Measurements from ENCODE around the gene CLDN17. TPM values are rescaled to one million over a fixed set of nuclear protein-coding genes. Genes with fewer than 3 reads are reported as not detected.

Gene CLDN17
- total RNA-seq, 2 experiments from 2014 or later, result not detected

DNA sequence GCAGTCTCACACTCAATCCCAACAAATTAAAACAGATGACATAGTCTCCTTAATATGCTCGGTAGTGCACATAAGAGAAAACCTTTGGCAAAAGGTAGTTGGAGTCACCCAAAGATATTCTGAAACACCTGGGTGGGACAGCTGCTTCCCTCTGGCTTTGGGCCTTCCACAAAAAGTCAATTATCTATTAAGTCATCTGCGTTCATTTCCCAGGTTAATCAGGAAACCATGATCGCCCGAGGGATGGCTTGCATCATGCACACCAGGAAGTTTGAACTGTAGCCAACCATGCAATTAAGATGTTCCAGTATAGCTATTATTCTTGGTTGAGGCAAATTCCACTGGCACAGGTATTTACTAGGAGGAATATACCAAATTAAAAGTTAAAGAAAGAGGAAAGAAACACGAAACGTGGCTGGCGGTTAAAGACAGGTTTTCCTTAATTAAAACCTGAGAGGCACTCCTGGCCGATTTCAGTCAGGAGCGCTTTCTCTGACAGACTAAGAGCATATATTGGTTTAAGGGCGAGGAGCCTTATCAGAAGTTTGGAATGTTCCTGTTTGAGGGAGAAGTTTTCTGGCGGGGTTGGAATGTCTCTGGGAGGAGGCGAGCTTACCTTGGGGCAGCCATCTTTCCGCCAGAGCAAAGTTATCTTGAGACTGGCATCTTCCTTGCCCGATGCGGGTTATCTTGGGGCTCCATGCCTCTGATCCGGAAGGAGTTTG lies 19.9 kb downstream of the CLDN17 start:
- DNase-seq (no peak), ATAC-seq (ENCODE audit: poor library complexity) (no peak)
- Histone ChIP-seq H3K4me3 (ENCODE audit: low read length) (no peak overlapping the region), H3K27ac (ENCODE audit: low read depth in 1 of 2, low read length in 2 of 2) (no peak overlapping the region), H3K9me3 (ENCODE audit: control insufficient read depth in 1 of 2, insufficient read depth in 1 of 2, low read length in 2 of 2) (peaks cover 0 to 4% of the 10 kb centered on the region in 2 experiments), H3K36me3 (ENCODE audit: insufficient read depth, low read length) (no peaks in the 10 kb centered on the region), H3K4me1 (ENCODE audit: insufficient read depth, low read length) (no peaks in the 10 kb centered on the region), H3K27me3 (ENCODE audit: control insufficient read depth in 1 of 2, insufficient read depth in 2 of 2, low read length in 2 of 2) (no peaks in the 10 kb centered on the region)
- Mint-ChIP-seq H3K9me3 (peaks cover 2% of the 10 kb centered on the region), H3K4me1 (ENCODE audit: low read depth) (no peaks in the 10 kb centered on the region), H3K27me3 (no peaks in the 10 kb centered on the region), H3K36me3 (ENCODE audit: low read depth) (no peaks in the 10 kb centered on the region), H3K4me3 (no peak overlapping the region), H3K27ac (no peak overlapping the region)
- TF ChIP-seq, protein P1, sequence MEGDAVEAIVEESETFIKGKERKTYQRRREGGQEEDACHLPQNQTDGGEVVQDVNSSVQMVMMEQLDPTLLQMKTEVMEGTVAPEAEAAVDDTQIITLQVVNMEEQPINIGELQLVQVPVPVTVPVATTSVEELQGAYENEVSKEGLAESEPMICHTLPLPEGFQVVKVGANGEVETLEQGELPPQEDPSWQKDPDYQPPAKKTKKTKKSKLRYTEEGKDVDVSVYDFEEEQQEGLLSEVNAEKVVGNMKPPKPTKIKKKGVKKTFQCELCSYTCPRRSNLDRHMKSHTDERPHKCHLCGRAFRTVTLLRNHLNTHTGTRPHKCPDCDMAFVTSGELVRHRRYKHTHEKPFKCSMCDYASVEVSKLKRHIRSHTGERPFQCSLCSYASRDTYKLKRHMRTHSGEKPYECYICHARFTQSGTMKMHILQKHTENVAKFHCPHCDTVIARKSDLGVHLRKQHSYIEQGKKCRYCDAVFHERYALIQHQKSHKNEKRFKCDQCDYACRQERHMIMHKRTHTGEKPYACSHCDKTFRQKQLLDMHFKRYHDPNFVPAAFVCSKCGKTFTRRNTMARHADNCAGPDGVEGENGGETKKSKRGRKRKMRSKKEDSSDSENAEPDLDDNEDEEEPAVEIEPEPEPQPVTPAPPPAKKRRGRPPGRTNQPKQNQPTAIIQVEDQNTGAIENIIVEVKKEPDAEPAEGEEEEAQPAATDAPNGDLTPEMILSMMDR (IDR thresholded peaks at IDR 0.05), result no peak
- POLR2A ChIA-PET, result no interaction called here
- CTCF ChIA-PET, result no interaction called here
- intact Hi-C loops (cut with DNase I, micrococcal nuclease), result no loop called here

DNA sequence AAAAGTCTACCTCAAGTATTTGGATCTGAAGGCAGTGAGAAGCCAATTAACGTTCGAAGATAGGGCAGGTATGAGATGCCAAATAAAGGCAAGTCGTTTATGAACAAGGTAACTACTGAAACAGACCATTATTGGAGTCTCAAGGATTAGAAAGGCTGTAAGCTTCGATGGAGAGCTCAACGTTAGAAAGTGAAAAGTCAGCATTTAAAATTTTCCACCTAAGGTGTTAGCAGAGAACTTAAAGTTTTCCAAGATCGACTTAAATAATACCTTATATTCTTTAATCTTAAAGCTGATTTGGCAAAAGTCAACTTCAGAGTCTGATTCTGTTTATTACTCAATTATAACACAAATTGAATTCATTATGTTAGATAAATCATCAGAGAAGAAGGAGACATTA lies 28.1 kb downstream of the CLDN17 start:
- Mint-ChIP-seq H3K4me1 (ENCODE audit: low read depth) (no peaks in the 10 kb centered on the region), H3K27ac (no peak overlapping the region), H3K9me3 (no peaks in the 10 kb centered on the region), H3K36me3 (ENCODE audit: low read depth) (no peaks in the 10 kb centered on the region), H3K4me3 (no peak overlapping the region), H3K27me3 (no peaks in the 10 kb centered on the region)
- Histone ChIP-seq H3K4me3 (ENCODE audit: low read length) (no peak overlapping the region), H3K27me3 (ENCODE audit: control insufficient read depth in 1 of 2, insufficient read depth in 2 of 2, low read length in 2 of 2) (no peaks in the 10 kb centered on the region), H3K36me3 (ENCODE audit: insufficient read depth, low read length) (no peaks in the 10 kb centered on the region), H3K27ac (ENCODE audit: low read depth in 1 of 2, low read length in 2 of 2) (no peak overlapping the region), H3K9me3 (ENCODE audit: control insufficient read depth in 1 of 2, insufficient read depth in 1 of 2, low read length in 2 of 2) (no peaks in the 10 kb centered on the region), H3K4me1 (ENCODE audit: insufficient read depth, low read length) (no peaks in the 10 kb centered on the region)
- TF ChIP-seq, protein P1 (IDR thresholded peaks at IDR 0.05), result no peak
- POLR2A ChIA-PET, result no interaction called here
- no peak for ATAC-seq (ENCODE audit: poor library complexity)
- intact Hi-C loops (cut with DNase I, micrococcal nuclease), result no loop called here
- DNase-seq, result no peak
- CTCF ChIA-PET, result no interaction called here

DNA sequence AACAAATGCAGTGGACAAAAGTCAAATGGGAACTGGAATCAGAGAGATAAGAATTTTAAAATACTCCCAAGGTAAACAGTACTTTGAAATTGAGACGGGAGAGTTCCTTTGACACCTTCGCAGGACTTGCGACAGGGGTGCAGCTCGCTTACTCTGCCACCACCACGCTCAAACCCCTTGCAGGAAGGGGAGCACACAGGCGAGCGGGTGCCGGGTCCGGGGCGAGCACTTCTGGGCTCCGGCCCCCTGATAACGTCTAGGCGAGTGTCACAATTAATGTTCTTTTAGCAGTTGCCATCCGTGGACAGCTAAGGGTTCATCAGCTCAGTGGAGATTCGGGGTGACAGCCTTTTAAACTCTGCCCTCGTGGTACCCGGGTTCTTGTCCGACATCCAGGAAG lies 37.4 kb downstream of the CLDN17 start:
- TF ChIP-seq, protein P1 (IDR thresholded peaks at IDR 0.05), result no peak
- peaks cover 0 to 15% of the 10 kb centered on the region in 2 experiments for H3K9me3 ChIP-seq (ENCODE audit: control insufficient read depth in 1 of 2, insufficient read depth in 1 of 2, low read length in 2 of 2)
- no peaks in the 10 kb centered on the region for H3K4me1 Mint-ChIP-seq (ENCODE audit: low read depth)
- peaks cover 5% of the 10 kb centered on the region for H3K27me3 Mint-ChIP-seq
- H3K4me3 ChIP-seq (ENCODE audit: low read length), result no peak overlapping the region
- ATAC-seq (ENCODE audit: poor library complexity), result no peak
- H3K27ac ChIP-seq (ENCODE audit: low read depth in 1 of 2, low read length in 2 of 2), result no peak overlapping the region
- H3K27me3 ChIP-seq (ENCODE audit: control insufficient read depth in 1 of 2, insufficient read depth in 2 of 2, low read length in 2 of 2), result no peaks in the 10 kb centered on the region
- H3K27ac Mint-ChIP-seq, result no peak overlapping the region
- H3K9me3 Mint-ChIP-seq, result peaks cover 2% of the 10 kb centered on the region
- POLR2A ChIA-PET, result no interaction called here
- no peak for DNase-seq
- H3K36me3 Mint-ChIP-seq (ENCODE audit: low read depth), result no peaks in the 10 kb centered on the region
- no peak overlapping the region for H3K4me3 Mint-ChIP-seq
- intact Hi-C loops (cut with DNase I, micrococcal nuclease), result no loop called here
- CTCF ChIA-PET, result no interaction called here
- H3K36me3 ChIP-seq (ENCODE audit: insufficient read depth, low read length), result no peaks in the 10 kb centered on the region
- H3K4me1 ChIP-seq (ENCODE audit: insufficient read depth, low read length), result no peaks in the 10 kb centered on the region

Data from CD4-positive, alpha-beta T cell (primary cell).